GM23338 (cell line): Measurements from ENCODE around the gene GLDC.
A peak's percentile ranks its signal among the peaks of the same experiment; 100 is the strongest.

Experiments
- CREB1 ChIP-seq: fragments of 250-450 bp; sonication (Bioruptor Pico); IDR thresholded peaks from 2 replicates; pipeline ENCODE4 v1.5.0; 2020; ENCODE audit warnings: low read depth, mild to moderate bottlenecking, moderate library complexity
- CTCF ChIP-seq, 2 experiments: fragments of 200-600 bp in 1 of 2; sonication (generic) in 1 of 2; conservative IDR thresholded peaks; 2 replicates each; pipeline versions ENCODE4 v1.5.1 to v1.6.1; 2016 to 2017; ENCODE audit warnings: antibody characterized with exemption in 2 of 2, low read depth in 2 of 2, mild to moderate bottlenecking in 2 of 2, moderate library complexity in 1 of 2
- EZH2 ChIP-seq: fragments of 200-600 bp; sonication (generic); IDR thresholded peaks from one replicate; pipeline ENCODE4 v1.8.0; 2017; ENCODE audit warnings: antibody characterized with exemption, mild to moderate bottlenecking, low read depth; ENCODE audit not compliant: unreplicated experiment
- EZH2phosphoT487 ChIP-seq: fragments of 200-600 bp; sonication (generic); IDR thresholded peaks from one replicate; pipeline ENCODE4 v1.8.1; 2018; ENCODE audit warnings: antibody characterized with exemption; ENCODE audit not compliant: unreplicated experiment
- POLR2AphosphoS5 ChIP-seq: IDR thresholded peaks from 2 replicates; pipeline ENCODE4 v1.6.1; 2016; ENCODE audit warnings: antibody characterized with exemption, low read depth
- REST ChIP-seq: IDR thresholded peaks from one replicate; pipeline ENCODE4 v1.6.1; 2018; ENCODE audit warnings: antibody characterized with exemption; ENCODE audit not compliant: unreplicated experiment
- ZNF114 ChIP-seq: fragments of 250-450 bp; sonication (Bioruptor Pico); IDR thresholded peaks from 2 replicates; pipeline ENCODE4 v1.5.0; 2020; ENCODE audit warnings: mild to moderate bottlenecking, moderate library complexity
- ZNF331 ChIP-seq: fragments of 250-450 bp; sonication (Bioruptor Pico); IDR thresholded peaks from 2 replicates; pipeline ENCODE4 v1.5.0; 2020; ENCODE audit warnings: low read depth, mild to moderate bottlenecking, moderate library complexity

- TF ChIP-seq REST (no peak), CTCF (conservative IDR thresholded peaks at IDR 0.05; ENCODE audit: low read depth in 2 of 2) (no peak), EZH2 (no peak), POLR2AphosphoS5 (no peak), ZNF114 (no peak), EZH2phosphoT487 (no peak), ZNF331 (CRISPR knock-in tag) (no peak), CREB1 (CRISPR knock-in tag) (peak; percentile 35; the same call in 1 of the 2 replicates)
Observed at GRCh38 chr9:6680797-6681146, 35.2 kb upstream of the GLDC start.
